ENCODE measurements around the gene SLC6A13.

Gene SLC6A13

GRCh38 chr12:247271-247670 is 15.4 kb downstream of the SLC6A13 start:
- peaks cover 3% of the 10 kb centered on the region for H3K9me3 ChIP-seq (ENCODE audit: low read length)
- no peak overlapping the region for H3K4me3 ChIP-seq (ENCODE audit: low read depth, low read length, poor library complexity, severe bottlenecking)
- H3K36me3 ChIP-seq (ENCODE audit: insufficient read depth, low read length): no peaks in the 10 kb centered on the region
- H3K27me3 ChIP-seq (ENCODE audit: insufficient read depth, low read length): no peaks in the 10 kb centered on the region; the same call in 1 of the 2 replicates
- no peak overlapping the region for H3K4me2 ChIP-seq (ENCODE audit: low read length)
- no peak overlapping the region for H3K9ac ChIP-seq (ENCODE audit: low read length)
- no peaks in the 10 kb centered on the region for H3K4me1 ChIP-seq (ENCODE audit: insufficient read depth, low read length, severe bottlenecking)
- H3K79me2 ChIP-seq (ENCODE audit: insufficient read depth, low read length): no peaks in the 10 kb centered on the region
- H3K27ac ChIP-seq (ENCODE audit: low read depth, low read length, poor library complexity, severe bottlenecking): no peak overlapping the region
- no peaks in the 10 kb centered on the region for H3K9me2 ChIP-seq (ENCODE audit: low read depth, low read length)
- TF ChIP-seq CTCF (IDR thresholded peaks at IDR 0.05; ENCODE audit: low read length) (no peak), EZH2 (IDR thresholded peaks at IDR 0.05; ENCODE audit: borderline replicate concordance, low read length) (no peak)
- no peaks in the 10 kb centered on the region for H3F3A ChIP-seq (ENCODE audit: insufficient read depth, low read length)
- no peak overlapping the region for H2AFZ ChIP-seq (ENCODE audit: low read length)
- H4K20me1 ChIP-seq (ENCODE audit: insufficient read depth, low read length): no peaks in the 10 kb centered on the region

GRCh38 chr12:243381-243780 is 19.3 kb downstream of the SLC6A13 start:
- no peak overlapping the region for H3K4me2 ChIP-seq (ENCODE audit: low read length)

GRCh38 chr12:242496-242895 is 20.1 kb downstream of the SLC6A13 start:
- H4K20me1 ChIP-seq (ENCODE audit: insufficient read depth, low read length): no peaks in the 10 kb centered on the region
- H3K4me3 ChIP-seq (ENCODE audit: low read depth, low read length, poor library complexity, severe bottlenecking): no peak overlapping the region
- no peak overlapping the region for H3K9ac ChIP-seq (ENCODE audit: low read length)
- no peak overlapping the region for H3K27ac ChIP-seq (ENCODE audit: low read depth, low read length, poor library complexity, severe bottlenecking)
- no peaks in the 10 kb centered on the region for H3K9me2 ChIP-seq (ENCODE audit: low read depth, low read length)
- peaks cover 3% of the 10 kb centered on the region for H3K9me3 ChIP-seq (ENCODE audit: low read length)
- TF ChIP-seq CTCF (IDR thresholded peaks at IDR 0.05; ENCODE audit: low read length): no peak
- no peak for TF ChIP-seq EZH2 (IDR thresholded peaks at IDR 0.05; ENCODE audit: borderline replicate concordance, low read length)
- H3K4me1 ChIP-seq (ENCODE audit: insufficient read depth, low read length, severe bottlenecking): no peaks in the 10 kb centered on the region
- no peak overlapping the region for H3K4me2 ChIP-seq (ENCODE audit: low read length)
- no peaks in the 10 kb centered on the region for H3K36me3 ChIP-seq (ENCODE audit: insufficient read depth, low read length)
- no peak overlapping the region for H2AFZ ChIP-seq (ENCODE audit: low read length)
- H3F3A ChIP-seq (ENCODE audit: insufficient read depth, low read length): no peaks in the 10 kb centered on the region
- H3K79me2 ChIP-seq (ENCODE audit: insufficient read depth, low read length): no peaks in the 10 kb centered on the region
- H3K27me3 ChIP-seq (ENCODE audit: insufficient read depth, low read length): peaks cover under 1% of the 10 kb centered on the region; the same call in 1 of the 2 replicates

More at GRCh38 chr12:243381-243780, 19.3 kb downstream of the SLC6A13 start:
- no peaks in the 10 kb centered on the region for H3K36me3 ChIP-seq (ENCODE audit: insufficient read depth, low read length)
- no peaks in the 10 kb centered on the region for H3F3A ChIP-seq (ENCODE audit: insufficient read depth, low read length)
- H3K27ac ChIP-seq (ENCODE audit: low read depth, low read length, poor library complexity, severe bottlenecking): no peak overlapping the region
- no peak overlapping the region for H3K4me3 ChIP-seq (ENCODE audit: low read depth, low read length, poor library complexity, severe bottlenecking)
- TF ChIP-seq EZH2 (IDR thresholded peaks at IDR 0.05; ENCODE audit: borderline replicate concordance, low read length): no peak
- H3K79me2 ChIP-seq (ENCODE audit: insufficient read depth, low read length): no peaks in the 10 kb centered on the region
- no peaks in the 10 kb centered on the region for H3K4me1 ChIP-seq (ENCODE audit: insufficient read depth, low read length, severe bottlenecking)
- no peak overlapping the region for H3K9ac ChIP-seq (ENCODE audit: low read length)
- H3K9me2 ChIP-seq (ENCODE audit: low read depth, low read length): no peaks in the 10 kb centered on the region
- no peaks in the 10 kb centered on the region; the same call in 1 of the 2 replicates for H3K27me3 ChIP-seq (ENCODE audit: insufficient read depth, low read length)
- no peaks in the 10 kb centered on the region for H4K20me1 ChIP-seq (ENCODE audit: insufficient read depth, low read length)
- H2AFZ ChIP-seq (ENCODE audit: low read length): no peak overlapping the region
- H3K9me3 ChIP-seq (ENCODE audit: low read length): peaks cover 3% of the 10 kb centered on the region

GRCh38 chr12:241266-241665 is 21.4 kb downstream of the SLC6A13 start:
- no peak overlapping the region for H3K4me2 ChIP-seq (ENCODE audit: low read length)

More at GRCh38 chr12:241266-241665, 21.4 kb downstream of the SLC6A13 start:
- H3K36me3 ChIP-seq (ENCODE audit: insufficient read depth, low read length): no peaks in the 10 kb centered on the region
- TF ChIP-seq CTCF (IDR thresholded peaks at IDR 0.05; ENCODE audit: low read length): no peak
- no peak for TF ChIP-seq EZH2 (IDR thresholded peaks at IDR 0.05; ENCODE audit: borderline replicate concordance, low read length)
- no peaks in the 10 kb centered on the region for H3K4me1 ChIP-seq (ENCODE audit: insufficient read depth, low read length, severe bottlenecking)
- H3K9ac ChIP-seq (ENCODE audit: low read length): no peak overlapping the region
- no peak overlapping the region for H3K27ac ChIP-seq (ENCODE audit: low read depth, low read length, poor library complexity, severe bottlenecking)
- no peaks in the 10 kb centered on the region for H3K9me2 ChIP-seq (ENCODE audit: low read depth, low read length)
- H3K9me3 ChIP-seq (ENCODE audit: low read length): peaks cover 6% of the 10 kb centered on the region; the same call in 1 of the 2 replicates
- no peaks in the 10 kb centered on the region for H3F3A ChIP-seq (ENCODE audit: insufficient read depth, low read length)
- H3K4me3 ChIP-seq (ENCODE audit: low read depth, low read length, poor library complexity, severe bottlenecking): no peak overlapping the region
- H2AFZ ChIP-seq (ENCODE audit: low read length): no peak overlapping the region
- no peaks in the 10 kb centered on the region for H4K20me1 ChIP-seq (ENCODE audit: insufficient read depth, low read length)
- no peaks in the 10 kb centered on the region for H3K79me2 ChIP-seq (ENCODE audit: insufficient read depth, low read length)
- peaks cover 8% of the 10 kb centered on the region; the same call in 1 of the 2 replicates for H3K27me3 ChIP-seq (ENCODE audit: insufficient read depth, low read length)
